HepG2 (cell line): ENCODE results near the gene LRRC42. TPM values are rescaled to one million over a fixed set of nuclear protein-coding genes. Genes with fewer than 3 reads are reported as not detected.

ENCODE experiments used
- ATAC-seq: fragments of 200-7000 bp; cut with Tn5 transposase; 3 replicates; pipeline ENCODE4 v1.9.1; 2020; ENCODE audit warnings: mild to moderate bottlenecking, moderate library complexity
- BruUV-seq: library from RNA; stranded (reverse); fragments of 400-500 nt; replicated peaks from 2 replicates; lab custom pipeline; 2021; lab: Mats Ljungman, UMichigan
- CTCF ChIA-PET: fragments of 300-600 bp; formaldehyde crosslinking; extraction: SDS; loops from one replicate; lab custom pipeline; 2021; ENCODE audit warnings: low total read pairs, inconsistent platforms, low intra/inter-chr PET ratio; lab: Yijun Ruan, JAX
- POLR2A ChIA-PET: fragments of 350-600 bp; sonication (Branson Sonifier 250); formaldehyde crosslinking; loops from one replicate; lab custom pipeline; 2020; ENCODE audit warnings: antibody characterized with exemption, inconsistent platforms; lab: Yijun Ruan, JAX
- DNase-seq: peaks from one replicate; pipeline ENCODE4 v3.0.0-alpha.2; 2015; ENCODE audit warnings: low spot score
- FAIRE-seq: peaks from 3 replicates; lab custom pipeline; 2011; peaks lifted over from hg19 to GRCh38; lab: Jason Lieb, UNC
- H2AFZ ChIP-seq: one replicate; pipeline ENCODE4 v1.6.1; 2011; ENCODE audit warnings: low read length, inconsistent platforms
- H3K27ac ChIP-seq: fragments of 300-600 bp; 3 replicates; pipeline ENCODE4 v1.8.0; 2011; ENCODE audit warnings: mixed run types, mild to moderate bottlenecking, mixed read lengths, low read length, inconsistent platforms; ENCODE audit not compliant: insufficient read depth; ENCODE audit errors: extremely low read length
- H3K27me3 ChIP-seq, 2 experiments: fragments of 200-600 bp in 1 of 2; 2 replicates in 1 of 2; 3 replicates in 1 of 2; pipeline versions ENCODE4 v1.6.0 to v1.8.0; 2011; ENCODE audit warnings: low read length in 2 of 2, mild to moderate bottlenecking in 2 of 2, moderate library complexity in 2 of 2, inconsistent platforms in 1 of 2; ENCODE audit not compliant: insufficient read depth in 2 of 2, control insufficient read depth in 1 of 2
- H3K36me3 ChIP-seq, 2 experiments: fragments of 200-600 bp in 1 of 2; replicated peaks in 1 of 2; 2 replicates in 1 of 2; 3 replicates in 1 of 2; pipeline versions ENCODE4 v1.5.1 to v1.8.0; 2011; ENCODE audit warnings: low read length in 2 of 2, inconsistent platforms in 1 of 2; ENCODE audit not compliant: insufficient read depth in 2 of 2, control insufficient read depth in 1 of 2
- H3K4me1 ChIP-seq: 2 replicates; pipeline ENCODE4 v1.5.1; 2012; ENCODE audit warnings: low read length, inconsistent platforms; ENCODE audit not compliant: insufficient read depth
- H3K4me2 ChIP-seq: 2 replicates; pipeline ENCODE4 v1.6.0; 2011; ENCODE audit warnings: low read depth, low read length, inconsistent platforms
- H3K4me3 ChIP-seq, 3 experiments: fragments of 200-600 bp in 1 of 3; sonication (generic), shearing (Covaris generic) in 1 of 3; replicated peaks in 1 of 3; 2 replicates each; pipeline ENCODE4 v1.5.1; 2011 to 2016; ENCODE audit warnings: low read length in 3 of 3, inconsistent platforms in 2 of 3, low read depth in 2 of 3, mild to moderate bottlenecking in 2 of 3, control low read depth in 1 of 3, mixed read lengths in 1 of 3; ENCODE audit not compliant: insufficient read depth in 1 of 3
- H3K79me2 ChIP-seq: one replicate; pipeline ENCODE4 v1.6.1; 2011; ENCODE audit warnings: low read length, inconsistent platforms; ENCODE audit not compliant: insufficient read depth
- H3K9ac ChIP-seq: 2 replicates; pipeline ENCODE4 v1.6.0; 2011; ENCODE audit warnings: mild to moderate bottlenecking, low read depth, low read length, inconsistent platforms; ENCODE audit not compliant: insufficient read depth
- H3K9me3 ChIP-seq: 2 replicates; pipeline ENCODE4 v1.5.1; 2012; ENCODE audit warnings: mild to moderate bottlenecking, low read length
- H4K20me1 ChIP-seq: 2 replicates; pipeline ENCODE4 v1.6.0; 2011; ENCODE audit warnings: inconsistent platforms, mild to moderate bottlenecking, low read length, moderate library complexity; ENCODE audit not compliant: insufficient read depth
- AKAP8 ChIP-seq: sonication (generic); formaldehyde crosslinking; IDR thresholded peaks from 2 replicates; pipeline ENCODE4 v1.5.1; 2020; ENCODE audit warnings: mild to moderate bottlenecking, missing genetic modification reagents
- KDM4B ChIP-seq: sonication (generic); formaldehyde crosslinking; IDR thresholded peaks from 2 replicates; pipeline ENCODE4 v1.4.0; 2020; ENCODE audit warnings: missing genetic modification reagents
- MXD3 ChIP-seq: IDR thresholded peaks from 2 replicates; pipeline ENCODE4 v1.6.1; 2016; ENCODE audit warnings: mild to moderate bottlenecking, missing biosample characterization, missing genetic modification reagents
- PHB2 ChIP-seq: fragments of 450-650 bp; IDR thresholded peaks from 2 replicates; pipeline ENCODE4 v1.6.1; 2018; ENCODE audit not compliant: partially characterized antibody
- SKI ChIP-seq: fragments of 450-650 bp; IDR thresholded peaks from one replicate; pipeline ENCODE4 v1.6.1; 2018; ENCODE audit warnings: mild to moderate bottlenecking; ENCODE audit not compliant: partially characterized antibody
- SNAI1 ChIP-seq: sonication (generic); formaldehyde crosslinking; IDR thresholded peaks from 2 replicates; pipeline ENCODE4 v1.5.0; 2020; ENCODE audit warnings: mild to moderate bottlenecking, missing genetic modification reagents, borderline replicate concordance
- SSRP1 ChIP-seq: IDR thresholded peaks from 2 replicates; pipeline ENCODE4 v1.6.1; 2016; ENCODE audit warnings: control low read depth
- THYN1 ChIP-seq: sonication (generic); formaldehyde crosslinking; IDR thresholded peaks from 2 replicates; pipeline ENCODE4 v1.8.1; 2023; ENCODE audit warnings: low read depth, mild to moderate bottlenecking, moderate library complexity, missing genetic modification reagents, borderline replicate concordance
- ZNF329 ChIP-seq: sonication (generic); formaldehyde crosslinking; IDR thresholded peaks from 2 replicates; pipeline ENCODE4 v1.9.0; 2021; ENCODE audit warnings: low read depth, mild to moderate bottlenecking, missing genetic modification reagents
- ZNF350 ChIP-seq: sonication (generic); formaldehyde crosslinking; IDR thresholded peaks from 2 replicates; pipeline ENCODE4 v1.4.0; 2020; ENCODE audit warnings: mild to moderate bottlenecking, low read depth, missing genetic modification reagents, borderline replicate concordance
- WGBS: methylation state at CpG from one replicate; pipeline ENCODE4 v1.1.6; 2017; ENCODE audit warnings: low lambda C conversion rate; 5-methylcytosine and 5-hydroxymethylcytosine counted together
- in situ Hi-C: cut with HindIII; loops from 2 replicates; pipeline ENCODE4 v1.10.0; 2017; ENCODE audit warnings: low pct_unique_long_range_greater_than_20kb; ENCODE audit not compliant: extremely low pct_ligation_motif_present
- intact Hi-C: fragments of 100-400 bp; cut with micrococcal nuclease; formaldehyde crosslinking; loops from one replicate; pipeline ENCODE4 v1.10.0; 2022; ENCODE audit not compliant: unreplicated experiment
- polyA plus RNA-seq, 8 experiments: library from polyadenylated mRNA; depleted of rRNA in 3 of 8; stranded (reverse) in 7 of 8; unstranded in 1 of 8; fragments of >200 nt; fragmentation: Illumina TruSeq in 4 of 8; extraction: Trizol in 4 of 8; gene quantifications; 2 replicates each; pipeline versions ENCODE4 v1.2.1 to v1.2.3, GENCODE V29; 2011 to 2016; ENCODE audit warnings: low read depth in 4 of 8, missing spikeins in 1 of 8, mixed read lengths in 1 of 8; ENCODE audit not compliant: insufficient read depth in 1 of 8
- total RNA-seq, 5 experiments: library from RNA; depleted of rRNA; stranded (reverse); fragments of >200 nt; fragmentation: Illumina TruSeq; extraction: Trizol; gene quantifications; 2 replicates each; pipeline ENCODE4 v1.2.3, GENCODE V29; 2016; ENCODE audit warnings: low read depth in 1 of 5

The LRRC42 gene
- total and polyA plus RNA-seq, 2 of the 13 experiments (the other 11 are each of a cell fraction or from before 2014, with no cell fraction given): 30.6 to 43.6 TPM

- Histone ChIP-seq H3K27ac (no peak overlapping the region), H3K27me3 (no peaks in the 10 kb centered on the region), H3K4me2 (no peak overlapping the region), H2AFZ (no peak overlapping the region), H3K4me3 (no peak overlapping the region), H3K9ac (no peak overlapping the region), H3K4me1 (peaks cover 15% of the 10 kb centered on the region), H3K79me2 (no peaks in the 10 kb centered on the region), H3K36me3 (no peaks in the 10 kb centered on the region), H3K9me3 (no peaks in the 10 kb centered on the region), H4K20me1 (no peaks in the 10 kb centered on the region)
- 98% methylated on average over 4 of the region's 4 CpGs for WGBS
- TF ChIP-seq KDM4B (CRISPR knock-in tag) (no peak), ZNF329 (CRISPR knock-in tag) (no peak), SKI (no peak), MXD3 (CRISPR knock-in tag) (no peak), ZNF350 (no peak), SNAI1 (CRISPR knock-in tag) (no peak), AKAP8 (CRISPR knock-in tag) (no peak), PHB2 (no peak), THYN1 (CRISPR knock-in tag) (no peak)
- CTCF ChIA-PET: no interaction called here
- POLR2A ChIA-PET: no interaction called here
- ATAC-seq: no peak
- in situ Hi-C loops: no loop called here
- BruUV-seq: TSS peak; percentile 31
- intact Hi-C loops: no loop called here
- FAIRE-seq: no peak
- DNase-seq: no peak
Measured at GRCh38 chr1:54007613-54008012, 61.5 kb downstream of the LRRC42 start.

- CTCF ChIA-PET: no interaction called here
Measured at GRCh38 chr1:54008876-54009275, 62.7 kb downstream of the LRRC42 start.

More at GRCh38 chr1:54008876-54009275, 62.7 kb downstream of the LRRC42 start:
- Histone ChIP-seq H3K27ac (no peak overlapping the region), H3K36me3 (no peaks in the 10 kb centered on the region), H3K9ac (no peak overlapping the region), H3K4me3 (no peak overlapping the region), H2AFZ (no peak overlapping the region), H3K79me2 (no peaks in the 10 kb centered on the region), H3K9me3 (no peaks in the 10 kb centered on the region), H3K27me3 (no peaks in the 10 kb centered on the region), H3K4me2 (no peak overlapping the region), H4K20me1 (no peaks in the 10 kb centered on the region), H3K4me1 (peaks cover 28% of the 10 kb centered on the region)
- POLR2A ChIA-PET: no interaction called here
- no peak for TF ChIP-seq SSRP1
- intact Hi-C loops: no loop called here
- WGBS: 100% methylated on average over 2 of the region's 13 CpGs
- ATAC-seq: no peak
- in situ Hi-C loops: no loop called here
- DNase-seq: no peak
- FAIRE-seq: no peak
- no TSS peak for BruUV-seq
